IPS DF 4.7 (cell line): ENCODE measurements around the gene WWC1.
A peak's percentile ranks its signal among the peaks of the same experiment; 100 is the strongest.
"Not testable (repeated sequence)": the region's sequence is repeated elsewhere in the genome, so short reads cannot be mapped to it uniquely, and the experiment has no call there.

Source experiments
- DNase-seq: peaks from one replicate; pipeline ENCODE4 v3.0.0-alpha.2; 2013; ENCODE audit warnings: low spot score; ENCODE audit errors: extremely low read depth

The WWC1 gene

GRCh38 chr5:168332042-168332441 is 40.6 kb downstream of the WWC1 start:
- no peak for DNase-seq

- no peak for DNase-seq
Measured at GRCh38 chr5:168334280-168334679, 42.8 kb downstream of the WWC1 start.

- peak; percentile 91 for DNase-seq
Measured at GRCh38 chr5:168334695-168335094, 43.2 kb downstream of the WWC1 start.

GRCh38 chr5:168337361-168337760 is 45.9 kb downstream of the WWC1 start:
- no peak for DNase-seq

DNA sequence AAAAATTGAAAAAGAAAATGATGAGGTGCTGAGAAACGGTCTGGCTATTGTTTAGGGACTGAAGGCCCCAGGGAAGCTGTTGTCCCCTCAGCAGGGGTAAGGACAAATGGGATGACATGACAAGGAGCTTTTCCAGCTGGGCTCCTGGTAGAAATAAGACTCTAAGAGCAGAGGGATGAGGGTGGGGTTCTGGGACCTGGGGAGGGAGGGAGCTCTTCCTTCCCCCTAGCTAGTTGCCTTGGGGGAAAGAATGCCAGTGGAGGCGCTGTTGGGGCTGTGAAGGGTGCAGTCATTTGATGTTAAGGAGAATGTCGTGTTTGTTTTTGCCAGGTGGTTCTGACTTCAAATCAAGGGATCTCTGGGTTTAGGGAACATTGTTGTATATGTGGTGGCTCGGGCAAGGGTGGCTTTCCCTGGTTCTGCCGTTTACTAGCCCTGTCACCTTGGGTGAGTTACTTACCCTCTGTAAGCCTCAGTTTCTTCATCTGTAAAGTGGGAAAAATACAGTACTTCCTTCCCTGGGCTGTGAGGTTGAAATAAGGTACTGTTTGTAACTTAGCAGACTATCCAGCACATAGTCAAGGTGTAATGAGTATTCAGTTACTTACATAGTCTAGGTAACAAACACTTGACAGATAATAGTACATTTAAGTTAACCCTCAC is 47.8 kb downstream of the WWC1 start:
- DNase-seq: no peak

DNA sequence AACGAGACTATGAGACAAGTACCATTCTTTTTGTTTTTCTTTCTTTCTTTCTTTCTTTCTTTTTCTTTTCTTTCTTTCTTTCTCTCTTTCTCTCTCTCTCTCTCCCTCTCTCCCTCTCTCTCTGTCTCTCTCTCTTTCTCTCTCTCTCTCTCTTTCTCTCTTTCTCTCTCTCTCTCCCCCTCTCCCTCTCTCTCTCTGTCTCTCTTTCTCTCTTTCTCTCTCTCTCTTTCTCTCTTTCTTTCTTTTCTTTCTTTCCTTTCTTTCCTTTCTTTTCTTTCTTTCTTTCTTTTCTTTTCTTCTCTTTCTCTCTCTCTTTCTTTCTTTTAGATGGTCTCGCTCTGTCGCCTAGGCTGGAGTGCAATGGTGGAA is 48.3 kb downstream of the WWC1 start:
- DNase-seq: not testable (repeated sequence)

DNA sequence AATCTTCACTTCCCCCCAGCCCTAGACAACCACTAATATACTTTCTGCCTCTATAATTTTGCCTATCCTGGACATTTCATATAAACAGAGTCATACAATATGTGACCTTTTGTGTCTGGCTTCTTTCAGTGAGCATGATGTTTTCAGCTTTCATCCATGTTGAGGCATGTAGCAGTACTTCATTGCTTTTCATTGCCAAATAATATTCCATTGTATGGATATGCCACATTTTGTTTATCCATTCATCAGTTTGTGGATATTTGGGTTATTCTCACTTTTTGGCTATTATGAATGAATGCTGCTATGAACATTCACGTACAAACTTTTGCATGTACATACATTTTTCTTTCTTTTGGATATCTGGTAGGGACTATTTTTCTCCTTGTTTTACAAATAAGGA is 49.0 kb downstream of the WWC1 start:
- no peak for DNase-seq

- DNase-seq: no peak
Measured at GRCh38 chr5:168341178-168341577, 49.7 kb downstream of the WWC1 start.

- DNase-seq: no peak
Measured at GRCh38 chr5:168342151-168342825, 50.8 kb downstream of the WWC1 start.

GRCh38 chr5:168342985-168343384 is 51.5 kb downstream of the WWC1 start:
- DNase-seq: no peak

DNA sequence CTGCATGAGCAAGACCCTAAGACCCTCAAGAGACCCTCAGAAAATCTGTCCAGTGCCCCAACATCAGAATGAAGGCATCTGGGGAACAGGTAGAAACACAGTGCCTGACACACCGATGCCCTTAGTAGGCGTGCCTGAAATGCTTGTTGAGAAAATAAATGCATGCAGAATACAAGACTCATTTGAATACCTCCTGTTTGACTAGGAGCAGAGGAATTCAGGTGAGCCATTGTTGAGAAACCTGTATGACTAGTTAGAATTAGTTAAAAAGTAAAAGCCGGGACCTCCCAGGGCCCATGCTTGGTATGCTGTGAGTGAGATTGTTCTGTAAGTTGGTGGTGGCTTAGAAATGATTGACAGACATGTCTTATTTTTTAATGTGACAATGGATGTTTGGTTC is 55.0 kb downstream of the WWC1 start:
- DNase-seq: no peak

- no peak for DNase-seq
Measured at GRCh38 chr5:168347368-168348083, 56.1 kb downstream of the WWC1 start.

- no peak for DNase-seq
Measured at GRCh38 chr5:168348084-168348414, 56.6 kb downstream of the WWC1 start.

- DNase-seq: no peak
Measured at GRCh38 chr5:168350315-168350714, 58.9 kb downstream of the WWC1 start.

GRCh38 chr5:168353216-168353957 is 61.9 kb downstream of the WWC1 start:
- DNase-seq: no peak

DNA sequence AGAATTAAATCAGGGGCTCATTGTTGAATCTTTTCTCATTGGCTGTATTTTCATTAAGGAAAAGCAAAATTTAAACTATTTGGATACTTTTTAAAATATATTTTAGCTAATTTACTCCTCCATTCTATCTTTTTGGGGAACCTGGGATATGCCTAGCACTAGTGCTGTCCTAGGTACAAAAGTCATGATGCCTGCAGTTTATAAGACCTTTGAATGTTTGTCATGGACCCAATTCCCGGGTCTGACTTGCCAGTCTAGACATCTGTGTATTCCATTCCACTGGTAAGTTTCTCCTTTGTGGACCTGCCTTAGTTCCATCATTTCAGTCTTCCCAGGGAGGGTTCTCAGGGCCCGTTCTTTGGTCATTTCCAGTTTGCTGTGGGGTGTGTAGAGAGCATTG is 63.0 kb downstream of the WWC1 start:
- no peak for DNase-seq

DNA sequence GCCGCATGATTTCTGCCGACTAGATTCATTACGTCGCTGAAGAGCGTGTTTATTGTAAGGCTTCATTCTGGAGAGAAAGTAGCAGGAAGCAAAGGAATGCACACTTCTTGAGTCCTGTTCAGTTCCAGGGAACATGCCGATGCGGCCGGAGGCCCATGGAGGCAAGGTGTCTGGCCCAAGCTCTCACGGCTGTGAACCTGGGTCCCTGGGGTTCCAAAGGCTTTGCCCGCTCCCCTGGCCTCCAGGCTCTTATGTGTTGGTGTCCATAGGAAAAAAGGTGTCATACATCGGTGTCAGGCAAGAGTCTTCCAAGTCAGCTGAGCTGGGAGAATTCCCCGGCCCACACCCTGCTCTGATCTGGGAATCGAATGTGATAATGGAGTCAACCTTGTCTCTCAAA is 64.7 kb downstream of the WWC1 start:
- DNase-seq: no peak

DNA sequence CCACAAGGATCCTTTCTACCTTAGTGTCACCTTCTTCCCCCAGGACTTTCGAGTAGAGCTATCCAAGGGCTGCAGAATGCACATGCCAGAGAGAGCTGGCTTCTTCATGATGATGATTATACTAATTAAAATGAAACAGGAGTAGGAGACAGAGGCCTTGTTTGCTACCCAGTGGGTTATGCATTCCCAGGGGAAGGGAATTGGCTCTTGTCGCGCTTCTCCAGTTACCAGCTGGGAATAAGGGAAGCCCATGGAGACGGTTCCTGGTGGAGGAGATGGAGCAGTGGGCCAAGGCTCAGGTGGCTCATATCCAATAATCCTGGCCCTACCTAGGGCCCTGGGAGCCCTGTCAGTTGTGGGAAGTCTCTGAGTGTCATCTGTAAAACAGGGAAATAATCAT is 65.1 kb downstream of the WWC1 start:
- no peak for DNase-seq

- DNase-seq: no peak
Measured at GRCh38 chr5:168357876-168358275, 66.4 kb downstream of the WWC1 start.

DNA sequence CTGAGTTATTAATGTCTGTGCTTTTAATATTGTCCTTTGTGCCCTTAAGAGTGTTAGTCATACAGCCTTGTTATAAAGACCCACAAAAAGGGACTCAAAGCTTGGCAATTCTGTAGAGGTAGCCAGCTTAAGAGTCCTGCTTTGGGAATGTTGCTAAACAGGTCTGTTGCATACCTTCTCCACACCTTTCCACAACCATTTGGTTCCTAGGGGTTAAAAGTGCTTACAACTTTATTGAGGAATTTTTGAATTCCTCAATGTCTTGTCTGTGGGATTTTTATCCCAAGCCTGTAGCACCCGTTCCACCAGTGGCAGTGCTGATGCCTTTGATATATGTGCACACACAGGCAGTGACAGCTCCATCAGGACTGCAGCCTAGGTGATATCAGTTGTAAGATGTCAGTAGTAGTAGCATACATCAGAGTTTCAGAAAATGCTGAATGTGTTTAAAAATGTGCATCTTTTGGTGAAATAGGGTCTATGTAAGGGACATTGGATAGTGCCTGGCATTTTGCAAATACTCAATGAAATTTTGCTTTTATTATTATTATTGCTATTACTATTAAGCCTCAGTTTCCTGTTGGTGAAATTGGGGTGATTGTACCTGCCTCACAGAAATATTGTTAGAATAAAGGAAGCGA is 68.5 kb downstream of the WWC1 start:
- no peak for DNase-seq

DNA sequence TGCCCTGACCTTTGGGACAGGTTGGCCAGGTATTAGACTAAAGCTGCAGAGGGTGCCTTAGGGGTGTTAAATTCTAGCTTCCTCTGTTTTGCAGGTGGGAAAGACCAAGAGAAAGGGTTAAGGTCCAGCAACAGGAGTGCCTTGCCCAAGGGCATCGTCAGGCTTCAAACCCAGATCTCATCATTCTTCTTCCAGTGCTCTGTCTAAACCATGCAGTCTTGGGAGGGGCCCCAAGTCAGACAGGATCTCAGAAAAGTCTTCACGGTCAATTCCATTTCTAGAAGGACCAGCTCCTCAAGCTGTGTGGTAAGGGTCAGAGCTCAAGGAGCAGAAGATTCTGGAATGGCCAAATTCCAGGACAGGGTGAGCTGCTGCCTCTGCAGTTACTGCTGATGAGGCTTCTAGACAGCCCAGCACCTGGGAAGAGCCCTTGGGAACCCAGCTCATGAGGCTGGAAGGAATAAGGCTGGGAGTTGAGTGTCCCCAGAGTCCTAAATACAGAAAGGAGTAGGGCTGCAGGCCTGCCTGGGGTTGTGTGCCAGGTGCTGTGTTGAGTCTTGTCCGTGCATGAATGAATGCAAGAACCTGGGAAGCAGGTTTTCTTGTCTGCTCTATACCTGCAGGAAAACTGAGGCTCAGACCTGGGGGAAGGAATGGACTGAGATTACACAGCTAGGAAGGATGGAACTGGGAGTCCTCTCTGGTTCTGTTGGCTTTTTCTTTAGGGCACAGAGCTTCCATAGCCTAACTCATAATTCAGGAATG is 69.3 kb downstream of the WWC1 start:
- DNase-seq: no peak
